C4-2B (cell line): ENCODE measurements around the gene C1orf21.

Experiments used
- ZFX ChIP-seq: fragments of 450-650 bp; IDR thresholded peaks from 2 replicates; pipeline ENCODE4 v1.6.1; 2017
- TF ChIP-seq, protein P1 (sequence below): fragments of 450-650 bp; conservative IDR thresholded peaks from 2 replicates; pipeline ENCODE4 v1.5.1; 2017; ENCODE audit warnings: mild to moderate bottlenecking

DNA sequence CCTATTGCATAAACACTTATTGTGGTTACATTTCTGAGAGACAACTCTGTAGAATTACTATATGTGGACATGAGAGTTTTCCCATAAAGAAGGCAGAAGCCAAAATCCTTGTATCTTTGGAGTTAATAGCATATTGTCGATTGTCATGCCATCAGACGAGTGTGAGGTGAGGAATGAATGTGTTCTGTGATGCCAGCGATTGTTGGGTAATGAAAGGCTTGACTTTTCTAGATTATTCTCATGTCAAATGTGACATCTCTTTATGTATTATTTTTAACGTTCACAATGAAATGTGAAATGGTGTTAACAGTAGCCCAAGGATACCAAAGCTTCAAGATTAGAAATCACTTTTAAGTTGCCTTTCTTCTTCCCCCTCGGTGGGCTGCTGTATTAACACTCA lies 84.9 kb downstream of the C1orf21 start:
- TF ChIP-seq, protein P1, sequence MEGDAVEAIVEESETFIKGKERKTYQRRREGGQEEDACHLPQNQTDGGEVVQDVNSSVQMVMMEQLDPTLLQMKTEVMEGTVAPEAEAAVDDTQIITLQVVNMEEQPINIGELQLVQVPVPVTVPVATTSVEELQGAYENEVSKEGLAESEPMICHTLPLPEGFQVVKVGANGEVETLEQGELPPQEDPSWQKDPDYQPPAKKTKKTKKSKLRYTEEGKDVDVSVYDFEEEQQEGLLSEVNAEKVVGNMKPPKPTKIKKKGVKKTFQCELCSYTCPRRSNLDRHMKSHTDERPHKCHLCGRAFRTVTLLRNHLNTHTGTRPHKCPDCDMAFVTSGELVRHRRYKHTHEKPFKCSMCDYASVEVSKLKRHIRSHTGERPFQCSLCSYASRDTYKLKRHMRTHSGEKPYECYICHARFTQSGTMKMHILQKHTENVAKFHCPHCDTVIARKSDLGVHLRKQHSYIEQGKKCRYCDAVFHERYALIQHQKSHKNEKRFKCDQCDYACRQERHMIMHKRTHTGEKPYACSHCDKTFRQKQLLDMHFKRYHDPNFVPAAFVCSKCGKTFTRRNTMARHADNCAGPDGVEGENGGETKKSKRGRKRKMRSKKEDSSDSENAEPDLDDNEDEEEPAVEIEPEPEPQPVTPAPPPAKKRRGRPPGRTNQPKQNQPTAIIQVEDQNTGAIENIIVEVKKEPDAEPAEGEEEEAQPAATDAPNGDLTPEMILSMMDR, result no peak
- TF ChIP-seq ZFX, result no peak
